ENCODE data around the gene PCDHB15.
"Not testable (repeated sequence)": the region's sequence is repeated elsewhere in the genome, so short reads cannot be mapped to it uniquely, and the experiment has no call there.

DNA sequence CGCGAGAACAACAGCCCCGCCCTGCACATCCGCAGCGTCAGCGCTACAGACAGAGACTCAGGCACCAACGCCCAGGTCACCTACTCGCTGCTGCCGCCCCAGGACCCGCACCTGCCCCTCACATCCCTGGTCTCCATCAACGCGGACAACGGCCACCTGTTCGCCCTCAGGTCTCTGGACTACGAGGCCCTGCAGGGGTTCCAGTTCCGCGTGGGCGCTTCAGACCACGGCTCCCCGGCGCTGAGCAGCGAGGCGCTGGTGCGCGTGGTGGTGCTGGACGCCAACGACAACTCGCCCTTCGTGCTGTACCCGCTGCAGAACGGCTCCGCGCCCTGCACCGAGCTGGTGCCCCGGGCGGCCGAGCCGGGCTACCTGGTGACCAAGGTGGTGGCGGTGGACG lies 29.7 kb upstream of the PCDHB15 start:
- TF ChIP-seq EP300, POLR2A (IDR thresholded peaks at IDR 0.05): not testable (repeated sequence)

Data from sigmoid colon (tissue), 4 donors.